Stimulated activated CD8-positive, alpha-beta memory T cell treated with anti-CD3 and anti-CD28 coated beads, Interleukin-4, amount 100 ng/mL, for 4 hours (primary cell): Measurements from ENCODE around the gene ITGB2.

ENCODE experiments used
- DNase-seq, 2 donors: peaks; one replicate each; pipeline ENCODE4 v3.0.0-alpha.2; 2020; ENCODE audit warnings: low read depth in 2 of 2, low spot score in 1 of 2

The ITGB2 gene

DNA sequence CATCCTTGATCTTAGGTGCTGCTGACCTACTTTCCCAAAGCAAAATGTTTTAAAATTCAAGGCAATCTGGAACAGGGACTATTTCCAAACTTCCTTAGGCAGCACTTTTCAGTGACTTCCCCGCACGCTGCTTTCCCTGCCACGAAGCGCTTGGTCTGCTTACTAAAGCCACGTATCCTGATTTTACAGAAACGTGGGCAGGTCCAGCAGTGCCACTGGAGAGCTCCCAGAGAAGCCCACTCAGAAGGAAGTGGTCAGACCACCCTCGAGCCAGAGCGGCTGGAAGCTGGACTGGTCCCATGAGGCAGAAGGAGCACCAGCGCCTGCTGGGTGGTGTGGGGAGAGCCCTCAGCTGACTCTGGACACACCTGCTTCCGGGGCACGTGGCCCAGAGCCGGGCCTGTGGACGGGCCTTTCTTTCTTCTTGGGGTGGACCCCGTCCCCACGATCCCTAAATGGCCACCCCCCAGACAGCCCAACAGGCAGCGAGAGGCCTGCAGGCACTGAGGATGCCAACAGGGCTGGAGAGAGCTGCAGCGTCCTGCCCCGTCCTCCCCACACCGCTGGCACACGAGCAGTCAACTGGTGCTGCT, 70.4 kb downstream of the ITGB2 start:
- no peak for DNase-seq

- DNase-seq: no peak
These were observed 71.0 kb downstream of the ITGB2 start for GRCh38 chr21:44849616-44850130.

DNA sequence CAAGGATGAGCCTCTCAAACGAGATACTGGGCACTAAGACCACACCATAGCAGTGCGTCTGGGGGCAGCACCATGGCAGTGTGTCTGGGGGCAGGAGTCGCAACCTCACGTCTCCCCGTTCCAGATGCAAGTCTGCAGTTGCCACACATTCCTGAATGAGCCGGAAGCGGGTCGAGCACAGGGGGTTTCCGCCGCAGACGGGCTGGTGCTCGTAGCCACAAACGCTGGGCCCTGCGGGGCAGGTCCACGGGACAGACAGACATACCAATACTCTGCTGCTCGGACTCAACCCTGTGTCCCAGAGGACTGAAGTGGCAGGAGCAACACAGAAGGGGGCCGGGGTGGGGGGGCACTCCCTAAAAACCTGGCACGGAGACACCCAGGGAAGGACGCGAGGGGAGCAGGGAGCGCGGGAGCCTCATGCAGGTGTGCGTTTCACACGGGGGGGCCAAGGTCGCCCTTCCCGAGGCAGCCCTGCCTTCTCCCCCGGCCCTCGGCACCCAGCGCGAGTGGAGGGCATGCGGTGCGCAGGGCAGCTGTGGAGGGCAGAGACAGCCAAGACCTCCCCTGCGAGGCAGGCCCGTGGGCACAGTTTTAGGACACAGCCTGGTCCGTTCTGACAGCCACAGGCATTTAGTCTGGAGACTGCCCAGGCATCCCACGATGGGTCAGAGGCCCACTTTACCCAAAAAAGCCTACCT, 71.7 kb downstream of the ITGB2 start:
- DNase-seq: no peak

DNA sequence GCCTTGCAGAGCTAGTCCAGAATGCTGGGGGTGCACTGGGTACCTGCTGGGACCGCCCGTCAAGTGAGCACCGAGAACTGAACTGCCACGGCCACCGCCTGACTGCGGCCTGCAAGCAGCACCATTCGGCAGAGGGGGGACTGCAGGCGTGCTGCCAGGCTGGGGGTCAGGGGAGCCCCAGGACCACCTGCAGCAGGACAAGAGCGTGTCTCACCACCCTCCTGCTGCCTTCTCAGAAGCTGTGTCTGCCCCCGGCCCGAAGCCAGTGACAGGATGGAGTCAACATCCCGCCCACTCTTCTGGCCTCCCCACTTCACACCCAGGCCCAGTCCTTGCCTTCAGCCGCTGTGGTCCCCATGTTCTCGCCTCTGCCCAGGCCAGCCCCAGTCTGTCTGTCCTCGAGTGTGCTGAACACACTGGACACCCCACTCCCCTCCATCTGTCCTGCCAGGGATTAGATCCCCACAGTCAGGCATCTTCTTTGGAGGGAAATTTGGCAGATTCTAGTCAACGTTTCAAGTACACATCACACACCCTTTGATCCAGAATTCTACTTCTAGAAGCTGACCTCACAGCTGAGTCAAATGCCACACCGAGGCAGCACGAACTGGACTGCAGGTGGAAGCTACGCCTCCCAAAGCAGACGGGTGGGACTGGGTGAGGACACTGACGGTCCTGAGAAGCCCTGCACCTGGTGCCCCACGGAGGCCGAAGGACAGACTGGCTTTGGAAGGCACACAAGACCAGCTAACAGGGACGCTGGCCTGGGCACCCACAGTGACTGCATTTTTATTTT, 73.2 kb downstream of the ITGB2 start:
- no peak for DNase-seq

GRCh38 chr21:44846485-44847260, 74.0 kb downstream of the ITGB2 start:
- DNase-seq: no peak

GRCh38 chr21:44846224-44846484, 74.5 kb downstream of the ITGB2 start:
- no peak for DNase-seq

DNA sequence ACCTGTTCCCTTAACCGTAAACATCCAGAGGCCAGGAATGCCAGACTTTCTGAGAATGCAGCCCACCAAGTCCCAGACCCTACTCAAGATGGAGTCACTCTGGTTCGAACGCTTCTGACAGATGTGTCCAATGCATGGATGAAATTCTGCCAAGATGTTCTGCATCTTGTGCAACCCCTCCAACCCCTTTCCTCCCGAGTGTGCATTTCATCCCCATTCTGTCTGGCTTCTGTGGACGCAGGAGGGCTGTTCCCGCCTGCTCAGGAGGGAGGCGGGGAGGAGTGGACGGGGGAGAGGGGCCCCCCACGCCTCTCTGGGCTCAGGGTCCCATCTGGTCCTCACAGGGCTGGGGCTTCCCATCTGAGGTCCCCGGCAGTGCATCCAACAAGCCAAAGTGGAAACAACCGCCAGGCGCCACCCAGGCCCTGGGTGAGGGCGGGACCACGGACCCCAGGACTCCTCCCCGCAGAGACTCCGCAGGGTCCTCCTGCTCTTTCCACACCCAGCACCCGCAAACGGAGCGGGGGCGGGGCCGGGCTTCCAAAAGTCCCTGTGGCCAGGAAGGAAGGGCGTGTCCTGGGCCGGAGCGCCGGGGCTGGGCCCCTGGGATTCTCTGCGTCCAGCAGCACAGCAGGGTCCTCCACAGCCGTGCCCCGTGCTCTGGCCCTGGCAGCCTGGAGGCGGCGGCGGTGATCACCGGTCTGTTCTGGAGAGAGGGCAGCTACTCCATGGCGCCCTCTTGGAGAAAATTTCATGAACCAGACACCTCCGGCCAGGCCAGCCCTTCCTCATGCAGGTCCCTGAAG, 75.1 kb downstream of the ITGB2 start:
- no peak for DNase-seq

- DNase-seq: no peak
These were observed 76.4 kb downstream of the ITGB2 start for GRCh38 chr21:44844256-44844655.

GRCh38 chr21:44842721-44843445, 77.8 kb downstream of the ITGB2 start:
- no peak for DNase-seq

DNA sequence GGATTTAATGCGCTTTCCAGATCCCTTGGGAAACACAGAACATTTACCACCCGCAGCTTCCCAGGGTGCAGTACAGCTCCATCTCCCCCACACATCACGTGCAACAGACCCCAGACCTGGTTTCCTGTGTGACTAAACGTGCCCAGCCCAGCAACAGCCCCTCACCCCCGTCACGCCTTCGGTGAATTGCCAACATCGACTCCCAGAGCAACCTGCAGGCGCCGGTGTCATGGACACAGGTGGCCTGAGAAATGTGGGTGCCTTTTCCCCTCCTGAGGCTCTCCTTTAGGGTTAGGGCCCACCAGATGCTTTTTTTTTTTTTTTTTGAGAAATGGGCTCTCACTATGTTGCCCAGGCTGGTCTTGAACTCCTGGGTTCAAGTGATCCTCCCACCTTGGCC, 78.6 kb downstream of the ITGB2 start:
- DNase-seq: no peak

DNA sequence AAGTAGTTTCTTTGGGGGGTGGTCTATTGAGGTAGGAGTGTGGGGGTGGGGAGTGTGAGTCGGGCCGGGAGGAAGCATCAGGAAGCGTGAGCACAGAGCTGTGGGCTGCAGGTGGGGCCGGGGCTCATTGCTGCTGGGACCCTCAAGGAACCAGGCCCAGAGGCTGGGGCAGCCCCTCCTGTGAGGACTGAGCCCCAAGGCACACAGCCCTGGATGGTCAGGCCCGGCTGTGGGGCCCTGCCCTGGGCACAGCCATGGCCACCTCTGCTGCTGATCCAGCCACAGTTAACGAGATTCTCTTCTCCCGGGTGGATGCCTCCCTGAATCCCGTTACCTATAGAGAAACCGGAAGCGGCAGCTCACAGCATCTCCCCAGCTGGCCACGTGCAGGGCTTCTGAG, 79.9 kb downstream of the ITGB2 start:
- DNase-seq: no peak

DNA sequence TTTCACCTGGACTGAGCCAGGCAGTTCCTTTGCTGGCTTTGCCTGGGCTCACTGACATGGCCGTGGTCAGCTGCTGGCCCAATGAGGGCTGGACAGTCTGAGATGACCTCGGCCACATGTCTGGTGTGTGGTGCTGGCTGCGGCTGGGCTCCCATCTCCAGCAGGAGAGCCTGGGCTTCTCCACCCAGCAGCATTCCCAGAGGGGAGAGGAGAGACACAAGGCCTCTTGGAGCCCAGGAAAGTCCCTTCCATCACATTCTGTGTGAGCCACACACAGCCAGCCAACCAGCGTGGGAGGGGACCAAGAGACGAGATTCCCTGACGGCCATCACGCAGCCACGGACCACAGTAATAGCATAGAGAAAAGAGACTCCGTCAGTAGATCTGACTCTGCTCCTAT, 81.7 kb downstream of the ITGB2 start:
- no peak for DNase-seq

DNA sequence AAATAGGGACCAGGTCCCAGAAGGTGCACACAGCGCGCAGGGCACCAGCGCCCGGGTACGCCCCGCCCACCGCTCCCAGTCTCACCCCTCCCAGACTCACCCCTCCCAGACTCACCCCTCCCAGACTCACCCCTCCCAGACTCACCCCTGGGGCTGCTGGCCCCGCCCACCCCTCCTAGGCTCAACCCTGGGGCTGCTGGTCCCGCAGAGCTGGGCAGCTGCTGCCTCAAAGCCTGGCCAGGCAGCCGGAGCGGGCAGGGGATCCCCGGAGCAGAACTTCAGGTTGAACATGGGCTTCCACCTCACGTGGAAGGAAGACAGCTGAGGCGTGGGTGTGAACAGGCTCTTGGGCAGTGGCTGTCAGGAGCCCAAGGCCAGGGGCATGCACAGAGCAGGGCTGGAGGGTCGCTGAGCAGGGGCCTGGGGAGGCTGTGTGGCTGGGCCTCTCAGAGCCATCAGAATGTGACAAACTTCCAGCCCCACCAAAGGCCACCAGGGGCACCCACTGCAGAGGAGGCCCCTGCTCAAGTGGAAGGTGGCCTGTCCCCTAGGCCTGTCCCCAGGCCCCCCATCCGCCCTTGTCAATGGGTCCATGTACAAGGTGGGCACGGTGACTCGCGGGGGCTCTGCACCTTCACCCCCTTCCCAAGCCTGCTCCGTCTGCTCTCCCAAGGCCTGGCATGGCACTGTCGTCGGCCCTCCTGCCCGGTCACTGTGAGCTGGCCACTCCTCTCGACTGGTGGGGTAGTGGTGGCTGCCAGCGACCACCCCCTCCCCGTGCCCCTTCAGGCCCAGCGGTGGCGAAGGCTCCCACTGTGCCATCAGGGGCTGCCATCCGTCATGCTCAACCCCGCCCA, 82.4 kb downstream of the ITGB2 start:
- no peak for DNase-seq

GRCh38 chr21:44837537-44837936, 83.2 kb downstream of the ITGB2 start:
- no peak for DNase-seq

DNA sequence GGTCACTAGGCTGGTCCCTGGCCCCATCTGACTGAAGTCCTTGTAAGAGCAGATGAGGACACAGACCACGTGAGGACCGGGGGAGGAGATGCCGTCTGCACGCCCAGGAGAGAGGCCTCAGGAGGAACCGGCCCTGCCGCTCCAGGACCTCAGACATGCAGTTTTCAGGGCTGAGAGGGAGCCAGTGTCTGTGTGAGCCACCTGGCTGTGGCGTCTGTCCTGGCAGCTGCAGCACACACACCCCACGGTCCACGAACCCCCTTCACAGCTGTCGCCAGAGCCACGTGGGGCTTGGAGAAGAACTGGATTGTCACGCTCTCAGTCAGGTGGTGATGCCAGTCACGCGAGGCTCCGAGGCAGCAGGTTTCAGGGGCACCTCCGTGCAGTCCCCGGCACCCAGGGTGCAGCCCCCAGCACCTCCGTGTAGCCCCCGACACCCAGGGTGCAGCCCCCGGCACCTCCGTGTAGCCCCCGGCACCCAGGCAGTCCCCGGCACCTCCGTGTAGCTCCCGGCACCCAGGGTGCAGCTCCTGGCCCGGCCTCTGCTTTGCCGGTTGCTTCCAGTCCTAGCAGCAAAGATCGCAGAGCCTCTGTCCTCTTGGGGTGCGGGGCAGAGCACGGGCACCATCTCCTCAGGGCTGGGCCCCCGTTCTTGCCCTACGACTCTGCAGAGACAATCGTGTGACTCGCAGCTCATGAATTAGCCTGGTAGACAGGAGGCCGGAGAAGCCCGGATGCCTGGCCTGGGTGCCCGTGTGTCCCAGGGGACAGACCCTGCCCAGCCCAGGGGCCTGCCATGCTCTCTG, 83.8 kb downstream of the ITGB2 start:
- DNase-seq: no peak

GRCh38 chr21:44836349-44836665, 84.4 kb downstream of the ITGB2 start:
- DNase-seq: no peak
